D721Med (cell line): ENCODE results near the gene MMP11.

Source experiments
- DNase-seq: peaks from one replicate; pipeline ENCODE4 v3.0.0; 2011; ENCODE audit warnings: low spot score; ENCODE audit not compliant: insufficient read length
- FAIRE-seq: peaks from 2 replicates; lab custom pipeline; 2011; peaks lifted over from hg19 to GRCh38; lab: Jason Lieb, UNC
- CTCF ChIP-seq: IDR thresholded peaks from 2 replicates; pipeline ENCODE4 v1.5.1; 2012; ENCODE audit warnings: mild to moderate bottlenecking, control low read depth; ENCODE audit not compliant: insufficient read depth; ENCODE audit errors: missing control alignments

MMP11 gene

GRCh38 chr22:23753385-23753784 is 19.3 kb upstream of the MMP11 start:
- no peak for DNase-seq
- no peak for FAIRE-seq
- no peak for TF ChIP-seq CTCF

DNA sequence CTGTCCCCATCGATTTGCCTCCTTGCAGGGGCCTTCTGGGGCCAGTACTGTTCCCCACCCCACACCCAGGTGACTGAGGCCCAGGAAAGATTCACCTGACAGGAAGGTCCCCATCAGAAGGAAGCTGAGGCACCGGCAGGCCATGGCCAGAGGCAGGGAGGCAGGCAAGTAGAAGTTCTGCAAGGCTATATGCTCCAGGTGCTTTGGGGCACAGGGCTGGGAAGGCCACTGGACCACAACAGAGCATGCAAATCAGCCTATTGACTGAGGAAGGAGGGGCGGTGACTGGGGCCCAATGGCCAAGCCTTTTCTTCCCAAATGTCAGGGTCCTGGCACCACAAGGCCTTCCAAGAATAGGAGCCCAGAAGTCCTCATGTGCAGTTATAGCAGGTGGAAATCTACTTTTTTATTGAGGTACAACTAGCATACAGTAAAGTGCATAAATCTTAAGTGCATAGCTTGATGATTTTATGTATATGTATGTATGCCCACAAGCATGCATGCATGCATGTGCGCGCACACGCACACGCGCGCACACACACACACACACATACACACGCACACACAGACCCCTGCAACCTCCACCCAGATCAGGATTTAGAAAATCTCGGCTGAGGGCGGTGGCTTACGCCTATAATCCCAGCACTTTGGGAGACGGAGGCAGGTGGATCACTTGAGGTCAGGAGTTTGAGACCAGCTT is 18.3 kb upstream of the MMP11 start, which contains the start of gene VPREB3:
TSS of gene VPREB3 (minus strand) at position 206 of the 700 bp plus-strand sequence. CDS start at position 144, 62 bp downstream.
- DNase-seq = no peak
- FAIRE-seq = no peak
- TF ChIP-seq CTCF = no peak

DNA sequence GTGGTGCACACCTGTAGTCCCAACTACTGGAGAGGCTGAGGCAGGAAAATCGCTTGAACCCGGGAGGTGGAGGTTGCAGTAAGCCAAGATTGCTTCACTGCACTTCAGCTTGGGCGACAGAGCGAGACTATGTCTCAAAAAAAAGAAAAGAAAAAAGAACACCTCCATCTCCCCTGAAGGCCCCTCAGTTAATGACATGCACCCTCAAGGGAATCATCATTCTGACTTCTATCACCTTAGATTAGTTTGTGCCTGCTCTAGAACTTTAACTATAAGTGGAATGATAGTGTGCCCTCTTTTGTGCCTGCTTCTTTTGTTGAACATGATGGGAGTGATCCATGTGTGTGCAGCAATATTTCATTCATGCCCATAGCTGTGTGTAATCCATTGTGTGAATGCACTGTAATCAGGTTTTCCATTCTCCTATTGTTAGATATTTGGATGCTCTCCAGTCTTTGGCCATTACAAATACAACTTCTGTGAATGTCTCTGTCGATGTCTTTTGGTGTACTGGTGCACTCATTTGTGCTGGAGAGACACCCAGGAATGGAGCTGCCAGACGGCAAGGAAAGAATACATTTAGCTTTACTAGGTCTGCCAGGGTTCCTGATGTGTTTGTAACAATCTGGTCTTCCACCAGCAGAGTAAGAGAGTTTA is 17.5 kb upstream of the MMP11 start:
- FAIRE-seq (no peak), DNase-seq (no peak)
- no peak for TF ChIP-seq CTCF

DNA sequence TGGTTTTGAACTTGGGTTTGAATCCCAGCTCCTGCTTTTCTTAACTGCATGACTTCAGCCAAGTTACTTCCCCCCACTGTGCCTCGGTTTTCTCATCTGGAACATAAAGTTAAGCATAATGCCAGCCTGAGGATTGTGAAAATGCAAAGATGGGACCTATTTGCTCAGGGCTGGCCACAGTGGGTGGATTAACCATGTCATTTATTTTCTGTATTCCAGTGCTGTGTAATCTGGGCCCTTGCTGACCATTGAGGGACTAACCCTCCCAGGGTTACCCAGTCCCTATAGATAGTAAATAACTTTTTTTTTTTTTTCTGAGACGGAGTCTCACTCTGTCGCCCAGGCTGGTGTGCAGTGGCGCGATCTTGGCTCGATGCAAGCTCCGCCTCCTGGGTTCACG is 16.9 kb upstream of the MMP11 start:
- FAIRE-seq = no peak
- TF ChIP-seq CTCF = no peak
- DNase-seq = no peak

DNA sequence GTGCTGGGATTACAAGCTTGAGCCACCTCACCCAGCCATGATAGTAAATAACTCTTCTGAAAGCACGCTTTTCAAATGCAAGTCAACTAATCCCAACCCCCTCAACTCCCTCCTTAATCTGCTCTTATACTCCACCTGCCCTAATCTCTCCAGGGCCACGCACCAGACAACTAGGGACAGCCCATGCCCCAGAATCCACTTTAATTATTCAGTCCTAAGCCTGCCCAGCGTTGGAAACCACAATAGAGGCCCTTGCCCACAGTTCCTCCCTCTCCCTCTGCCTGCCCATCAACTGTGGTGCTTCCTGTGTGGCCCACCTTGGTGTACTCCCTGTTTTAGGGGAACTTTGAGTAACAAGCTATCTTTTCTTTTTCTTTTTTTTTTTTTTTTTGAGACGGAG is 15.8 kb upstream of the MMP11 start:
- FAIRE-seq = no peak

DNA sequence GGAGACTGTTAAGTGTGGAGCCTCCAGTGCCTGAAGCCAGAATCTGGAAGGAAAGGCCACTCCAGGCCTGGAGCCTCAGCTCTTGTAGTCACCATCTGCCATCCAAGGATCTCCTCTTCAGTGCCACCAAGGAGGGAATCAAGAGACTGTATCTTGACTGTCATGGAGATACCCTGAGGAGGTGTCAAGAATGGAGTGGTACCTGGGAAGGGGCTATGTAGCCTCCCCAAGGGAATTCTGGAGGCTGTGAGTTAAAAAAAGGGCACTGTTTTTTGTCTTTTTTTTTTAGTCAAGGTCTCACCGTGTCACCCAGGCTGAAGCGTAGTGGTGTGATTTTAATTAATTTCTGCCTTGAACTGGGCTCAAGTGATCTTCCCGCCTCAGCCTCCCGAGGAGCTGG is 13.1 kb upstream of the MMP11 start:
- no peak for TF ChIP-seq CTCF
- DNase-seq (no peak), FAIRE-seq (no peak)

More for the DNA sequence above, 15.8 kb upstream of the MMP11 start:
- DNase-seq = no peak
- TF ChIP-seq CTCF = no peak

- no peak for FAIRE-seq
- no peak for DNase-seq
- TF ChIP-seq CTCF = no peak
Measured at GRCh38 chr22:23760056-23760455, 12.6 kb upstream of the MMP11 start.
